Measurements from ENCODE around the gene BRDT. TPM values are rescaled to one million over a fixed set of nuclear protein-coding genes. Genes with fewer than 3 reads are reported as not detected.

BRDT gene
- total RNA-seq (2014; rRNA removed; shearing (Covaris generic); ENCODE audit: low replicate concordance): not detected in 2 replicates

DNA sequence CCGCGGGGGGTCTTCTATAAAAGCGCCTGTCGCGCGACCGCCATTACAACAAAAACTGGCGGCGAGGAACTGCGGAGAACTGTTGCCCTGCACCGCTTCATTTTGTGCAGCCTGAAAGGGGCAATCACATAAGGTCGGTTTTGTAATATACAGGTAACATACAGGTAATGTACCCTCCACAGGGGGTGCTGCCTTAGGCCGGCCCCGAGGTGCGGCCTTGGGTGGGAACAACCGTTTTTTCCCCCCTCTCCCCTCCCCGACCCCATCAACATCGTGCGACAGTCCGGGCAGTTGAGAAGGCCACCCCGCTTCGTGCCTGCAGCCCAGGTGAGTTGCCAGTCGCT, at the start of gene BRDT:
Gene BRDT (plus strand): TSS at position 46 of the 344 bp plus-strand sequence. CDS start 13,354 bp downstream, outside the sequence.
- in situ Hi-C loops (cut with HindIII; ENCODE audit: low pct_unique_long_range_greater_than_20kb, low sequenced_read_pairs): no loop called here
- DNase-seq (ENCODE audit: low read depth): no peak

DNA sequence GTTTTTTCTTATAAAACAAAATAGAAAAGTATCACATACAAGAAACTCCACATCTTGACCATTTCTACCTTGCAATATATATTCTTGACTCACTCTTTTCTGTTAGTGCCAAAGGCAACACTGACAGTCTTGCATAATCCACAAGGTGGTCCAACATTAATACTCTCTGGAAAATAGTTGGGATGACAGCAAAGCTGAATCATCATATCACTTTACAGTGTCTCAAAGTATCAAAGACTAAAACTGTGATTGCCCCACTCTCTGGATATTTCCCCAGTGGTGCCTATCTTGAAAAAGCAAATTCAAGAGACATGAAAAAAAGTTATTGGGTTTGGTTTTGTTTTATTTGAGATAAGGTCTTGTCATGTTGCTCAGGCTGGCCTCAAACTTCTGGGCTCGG, 48.6 kb upstream of the BRDT start:
- peak; percentile 22 for DNase-seq (ENCODE audit: low read depth)
- in situ Hi-C loops (cut with HindIII; ENCODE audit: low pct_unique_long_range_greater_than_20kb, low sequenced_read_pairs): no loop called here

GRCh38 chr1:91901231-91901630, 48.0 kb upstream of the BRDT start:
- DNase-seq (ENCODE audit: low read depth): no peak
- in situ Hi-C loops (cut with HindIII; ENCODE audit: low pct_unique_long_range_greater_than_20kb, low sequenced_read_pairs): no loop called here

DNA sequence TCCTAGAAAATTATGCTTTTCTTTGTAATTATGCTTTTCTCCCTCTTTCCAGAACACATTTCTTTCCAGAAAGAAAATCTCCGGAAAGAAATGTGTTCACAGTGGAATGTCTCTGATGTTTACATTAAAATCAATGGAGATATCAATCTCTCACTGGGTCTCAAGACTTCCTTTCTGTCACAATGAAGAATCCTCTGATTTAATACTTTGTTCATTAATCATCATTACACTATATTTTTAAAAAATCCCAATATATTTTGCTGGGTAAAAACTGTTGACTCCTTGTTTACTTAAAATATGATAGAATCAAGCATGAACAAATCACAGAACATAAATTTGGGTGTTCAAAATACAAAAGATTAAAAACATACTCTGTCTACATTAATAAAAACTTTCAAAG, 36.9 kb upstream of the BRDT start:
- no peak for DNase-seq (ENCODE audit: low read depth)
- in situ Hi-C loops (cut with HindIII; ENCODE audit: low pct_unique_long_range_greater_than_20kb, low sequenced_read_pairs): no loop called here

- in situ Hi-C loops (cut with HindIII; ENCODE audit: low pct_unique_long_range_greater_than_20kb, low sequenced_read_pairs): no loop called here
- no peak for DNase-seq (ENCODE audit: low read depth)
These were observed 36.2 kb upstream of the BRDT start for GRCh38 chr1:91913018-91913417.

GRCh38 chr1:91916046-91916445, 33.2 kb upstream of the BRDT start:
- DNase-seq (ENCODE audit: low read depth): no peak
- in situ Hi-C loops (cut with HindIII; ENCODE audit: low pct_unique_long_range_greater_than_20kb, low sequenced_read_pairs): no loop called here

GRCh38 chr1:91916811-91917460, 32.3 kb upstream of the BRDT start:
- no peak for DNase-seq (ENCODE audit: low read depth)
- in situ Hi-C loops (cut with HindIII; ENCODE audit: low pct_unique_long_range_greater_than_20kb, low sequenced_read_pairs): no loop called here

GRCh38 chr1:91919962-91920361, 29.2 kb upstream of the BRDT start:
- no peak for DNase-seq (ENCODE audit: low read depth)
- in situ Hi-C loops (cut with HindIII; ENCODE audit: low pct_unique_long_range_greater_than_20kb, low sequenced_read_pairs): no loop called here

- in situ Hi-C loops (cut with HindIII; ENCODE audit: low pct_unique_long_range_greater_than_20kb, low sequenced_read_pairs): no loop called here
- peak; percentile 32 for DNase-seq (ENCODE audit: low read depth)
These were observed 25.1 kb upstream of the BRDT start for GRCh38 chr1:91924146-91924545.

DNA sequence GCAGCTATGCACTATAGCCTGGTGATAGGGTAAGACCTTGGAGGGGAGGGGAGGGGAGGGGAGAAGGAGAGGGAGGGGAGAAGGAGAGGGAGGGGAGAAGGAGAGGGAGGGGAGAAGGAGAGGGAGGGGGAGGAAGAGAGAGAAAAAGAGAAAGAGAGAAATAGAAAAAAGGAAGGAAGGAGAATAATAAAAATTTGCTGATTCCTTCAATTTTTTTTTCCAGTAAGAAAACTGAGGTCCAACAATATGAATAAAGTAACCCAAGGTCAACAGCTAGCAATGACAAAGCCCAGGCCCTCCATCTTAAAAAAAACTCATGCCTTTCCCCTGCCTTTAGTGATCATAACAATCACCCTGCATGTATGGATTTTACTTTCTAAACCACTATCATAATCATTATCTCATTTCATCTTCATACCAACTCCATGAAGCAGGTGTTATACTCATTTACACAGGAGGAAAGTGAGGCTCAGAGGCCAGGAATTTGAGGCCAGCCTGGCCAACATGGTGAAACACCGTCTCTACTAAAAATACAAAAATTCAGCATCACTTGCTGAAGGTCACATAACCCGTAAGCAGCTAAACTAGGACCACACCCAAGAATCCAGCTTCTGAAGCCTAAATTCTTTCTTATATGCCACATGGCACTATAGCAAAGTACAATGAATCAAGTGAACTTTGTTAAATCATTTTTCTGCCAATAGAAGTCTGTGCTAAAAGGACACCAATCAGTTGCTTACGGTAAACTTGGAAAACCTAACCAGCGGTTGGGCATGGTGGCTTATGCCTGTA, 23.4 kb upstream of the BRDT start:
- in situ Hi-C loops (cut with HindIII; ENCODE audit: low pct_unique_long_range_greater_than_20kb, low sequenced_read_pairs): no loop called here

DNA sequence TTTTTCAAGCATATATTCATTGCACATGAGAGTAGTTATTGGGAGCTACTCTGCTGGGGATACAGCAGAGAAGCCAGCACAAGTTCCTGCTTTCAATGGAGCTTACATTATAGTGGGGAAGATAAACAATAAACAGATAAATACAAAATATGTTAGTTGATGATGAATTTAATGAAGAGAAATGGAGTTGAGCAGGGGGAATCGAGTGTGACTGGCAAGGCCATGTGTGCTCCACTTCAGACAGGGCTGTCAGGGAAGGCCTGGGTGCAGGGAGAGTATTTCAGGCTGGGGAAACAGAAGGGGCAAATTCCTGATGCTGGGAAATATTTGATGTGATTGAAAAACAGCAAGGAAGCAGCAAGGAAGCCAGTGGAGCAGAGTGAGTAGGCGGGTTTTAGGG, 21.2 kb upstream of the BRDT start:
- in situ Hi-C loops (cut with HindIII; ENCODE audit: low pct_unique_long_range_greater_than_20kb, low sequenced_read_pairs): no loop called here
- DNase-seq (ENCODE audit: low read depth): no peak

More for the DNA sequence above, 23.4 kb upstream of the BRDT start:
- no peak for DNase-seq (ENCODE audit: low read depth)

GRCh38 chr1:91929250-91929649, 20.0 kb upstream of the BRDT start:
- DNase-seq (ENCODE audit: low read depth): no peak
- in situ Hi-C loops (cut with HindIII; ENCODE audit: low pct_unique_long_range_greater_than_20kb, low sequenced_read_pairs): no loop called here

DNA sequence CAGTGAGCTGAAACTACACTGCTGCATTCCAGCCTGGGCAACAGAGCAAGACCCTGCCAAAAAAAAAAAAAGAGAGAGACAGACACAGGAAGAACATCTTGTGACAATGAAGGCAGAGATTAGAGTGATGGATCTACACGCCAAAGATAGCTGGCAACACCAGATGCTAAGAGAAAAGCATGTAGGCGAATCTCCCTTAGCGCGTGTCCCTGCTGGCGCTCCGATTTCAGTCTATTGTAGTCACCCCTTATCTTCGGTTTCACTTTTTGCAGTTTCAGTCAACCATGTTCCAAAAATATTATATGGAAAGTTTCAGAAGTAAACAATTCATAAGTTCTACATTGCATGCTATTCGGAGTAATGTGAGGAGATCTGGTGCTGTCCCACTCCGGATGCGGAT, 11.6 kb upstream of the BRDT start:
- in situ Hi-C loops (cut with HindIII; ENCODE audit: low pct_unique_long_range_greater_than_20kb, low sequenced_read_pairs): no loop called here
- no peak for DNase-seq (ENCODE audit: low read depth)

DNA sequence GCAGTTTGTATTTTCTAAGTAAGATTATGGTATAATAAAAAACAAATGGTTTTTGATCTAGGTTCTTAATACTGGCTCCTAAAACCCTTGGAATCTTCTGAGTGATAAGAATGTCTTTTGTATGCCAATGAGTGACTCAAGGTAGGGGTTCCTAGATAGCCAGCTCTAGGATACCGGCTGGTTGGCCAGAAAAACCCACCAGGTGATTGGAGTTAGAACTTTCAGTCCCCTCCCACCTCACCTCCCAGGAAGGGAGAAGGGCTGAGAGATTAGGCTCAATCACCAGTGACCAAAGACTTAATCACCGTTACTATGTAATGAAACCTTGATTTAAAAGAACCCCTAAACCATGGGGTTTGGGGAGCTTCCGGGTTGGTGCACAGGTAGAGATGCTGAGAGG, 8.7 kb upstream of the BRDT start:
- DNase-seq (ENCODE audit: low read depth): no peak
- in situ Hi-C loops (cut with HindIII; ENCODE audit: low pct_unique_long_range_greater_than_20kb, low sequenced_read_pairs): no loop called here

- in situ Hi-C loops (cut with HindIII; ENCODE audit: low pct_unique_long_range_greater_than_20kb, low sequenced_read_pairs): no loop called here
- DNase-seq (ENCODE audit: low read depth): no peak
These were observed 5.1 kb upstream of the BRDT start for GRCh38 chr1:91944087-91944486.

DNA sequence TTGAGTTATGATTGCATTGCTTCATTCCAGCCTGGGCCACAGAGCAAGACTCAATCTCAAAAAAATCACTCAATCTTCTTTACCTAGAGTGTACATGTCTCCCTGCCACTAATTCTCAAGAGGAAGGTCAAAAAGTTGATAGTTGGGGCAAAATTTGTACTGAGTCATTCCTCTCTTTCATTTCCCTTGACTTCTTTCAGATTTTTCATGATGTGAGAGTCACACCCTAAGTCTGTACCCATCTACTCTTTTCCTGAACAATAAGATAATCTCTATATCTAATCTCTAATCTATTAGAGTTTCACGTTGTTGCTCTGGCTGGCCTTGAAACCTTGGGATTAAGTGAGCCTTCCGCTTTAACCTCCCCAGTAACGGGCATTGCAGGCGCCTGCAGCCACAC, 1.1 kb upstream of the BRDT start:
- in situ Hi-C loops (cut with HindIII; ENCODE audit: low pct_unique_long_range_greater_than_20kb, low sequenced_read_pairs): no loop called here
- DNase-seq (ENCODE audit: low read depth): no peak

DNA sequence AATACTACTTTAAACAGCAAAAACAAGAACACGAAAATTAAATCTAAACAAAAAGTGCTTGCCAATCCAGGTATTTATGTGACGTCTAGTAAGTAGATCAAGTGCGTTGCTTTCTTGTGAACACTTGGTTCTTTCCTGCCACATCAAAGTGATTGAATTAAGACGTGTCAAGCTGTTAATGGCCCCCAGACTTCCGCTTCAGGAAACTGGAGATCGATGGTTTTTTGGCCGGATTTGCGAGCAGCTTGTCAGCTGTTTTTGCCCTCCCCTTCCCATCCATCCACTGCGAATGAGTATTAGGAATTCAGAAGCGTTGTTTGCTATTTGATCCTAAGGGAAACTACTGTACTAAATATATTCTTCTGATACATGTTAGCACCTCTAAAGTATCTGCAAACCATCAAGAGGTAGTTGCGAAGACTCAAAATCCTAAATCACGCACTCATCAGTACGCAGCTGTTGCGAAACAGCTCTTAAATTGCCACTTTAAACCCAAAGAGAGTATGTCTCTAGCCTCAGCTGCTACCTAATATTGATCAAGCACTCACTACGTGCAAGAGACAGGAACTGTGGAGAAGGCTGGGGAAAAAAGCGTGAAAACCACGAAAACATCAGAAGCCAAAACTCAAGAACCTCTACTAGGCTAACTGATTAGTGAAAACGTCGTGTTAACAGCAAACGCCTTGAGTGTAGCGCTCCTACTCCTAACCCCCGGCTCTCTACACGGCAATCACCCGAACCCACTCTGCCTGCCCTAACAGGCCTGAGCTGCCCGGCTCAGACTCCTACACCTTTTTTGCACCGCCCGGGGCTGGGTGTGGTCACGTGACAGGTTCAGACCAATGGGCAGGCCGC, 473 bp upstream of the BRDT start:
- no peak for DNase-seq (ENCODE audit: low read depth)
- in situ Hi-C loops (cut with HindIII; ENCODE audit: low pct_unique_long_range_greater_than_20kb, low sequenced_read_pairs): no loop called here

DNA sequence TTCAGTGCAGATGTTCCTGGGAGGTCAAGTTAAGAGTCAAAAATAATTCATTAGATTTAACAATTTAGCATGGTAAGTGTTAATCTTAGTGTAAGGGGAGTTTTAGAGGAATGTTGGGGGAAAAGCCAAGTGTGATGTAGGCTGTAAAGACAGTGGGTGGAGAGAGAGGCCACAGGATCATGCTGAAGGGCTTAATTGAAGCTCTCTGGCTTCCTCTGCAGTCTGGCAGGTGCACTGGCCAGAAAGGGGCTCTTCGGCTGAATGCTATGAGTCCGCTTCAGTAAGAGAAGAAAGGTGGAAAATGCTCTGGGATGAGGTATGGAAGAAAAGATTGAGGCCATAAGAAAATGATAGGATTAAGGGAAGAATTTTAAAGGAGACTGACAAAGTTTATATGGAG, 3.0 kb downstream of the BRDT start:
- in situ Hi-C loops (cut with HindIII; ENCODE audit: low pct_unique_long_range_greater_than_20kb, low sequenced_read_pairs): no loop called here
- no peak for DNase-seq (ENCODE audit: low read depth)

- in situ Hi-C loops (cut with HindIII; ENCODE audit: low pct_unique_long_range_greater_than_20kb, low sequenced_read_pairs): no loop called here
- no peak for DNase-seq (ENCODE audit: low read depth)
These were observed 9.7 kb downstream of the BRDT start for GRCh38 chr1:91958926-91959325.
